GM21515 (cell line): ENCODE results near the gene CIB1.
"Not testable (repeated sequence)": the region's sequence is repeated elsewhere in the genome, so short reads cannot be mapped to it uniquely, and the experiment has no call there.

Experiments
- ATAC-seq: cut with Tn5 transposase; IDR thresholded peaks from one replicate; pipeline ENCODE4 v1.9.1; 2021; ENCODE audit not compliant: unreplicated experiment

Gene CIB1

GRCh38 chr15:90233387-90234095 lies at the start of gene CIB1:
CIB1 (minus strand) TSS chr15:90233941; CDS start chr15:90233885, 56 bp downstream.
- peak; percentile 74 for ATAC-seq

- ATAC-seq, result not testable (repeated sequence)
Observed at GRCh38 chr15:90281637-90282036, 47.9 kb upstream of the CIB1 start.

- ATAC-seq, result not testable (repeated sequence)
Observed at GRCh38 chr15:90280743-90281142, 47.0 kb upstream of the CIB1 start.

- not testable (repeated sequence) for ATAC-seq
Observed at GRCh38 chr15:90278467-90278866, 44.7 kb upstream of the CIB1 start.

- no peak for ATAC-seq
Observed at GRCh38 chr15:90271459-90272166, 37.9 kb upstream of the CIB1 start.

- ATAC-seq, result no peak
Observed at GRCh38 chr15:90270502-90271150, 36.9 kb upstream of the CIB1 start.

- no peak for ATAC-seq
Observed at GRCh38 chr15:90268415-90268814, 34.7 kb upstream of the CIB1 start.

- no peak for ATAC-seq
Observed at GRCh38 chr15:90266485-90266884, 32.7 kb upstream of the CIB1 start.

- peak; percentile 6 for ATAC-seq
Observed at GRCh38 chr15:90266061-90266431, 32.3 kb upstream of the CIB1 start.

GRCh38 chr15:90265271-90266060 lies 31.7 kb upstream of the CIB1 start, which contains the start of gene NGRN:
NGRN (plus strand) TSS chr15:90265672; CDS start chr15:90265713, 41 bp downstream.
- peak; percentile 89 for ATAC-seq

- no peak for ATAC-seq
Observed at GRCh38 chr15:90264671-90265070, 30.9 kb upstream of the CIB1 start.

- ATAC-seq, result no peak
Observed at GRCh38 chr15:90262426-90262825, 28.7 kb upstream of the CIB1 start.

GRCh38 chr15:90261811-90262210 lies 28.1 kb upstream of the CIB1 start:
- no peak for ATAC-seq

- not testable (repeated sequence) for ATAC-seq
Observed at GRCh38 chr15:90260731-90261130, 27.0 kb upstream of the CIB1 start.

- ATAC-seq, result peak; percentile 74
Observed at GRCh38 chr15:90259524-90259923, 25.8 kb upstream of the CIB1 start.

GRCh38 chr15:90257776-90258175 lies 24.0 kb upstream of the CIB1 start:
- no peak for ATAC-seq

- no peak for ATAC-seq
Observed at GRCh38 chr15:90249203-90249863, 15.6 kb upstream of the CIB1 start, which contains the start of gene TTLL13. TTLL13 (plus strand) TSS chr15:90249556; CDS start chr15:90250631, 1,075 bp downstream.

GRCh38 chr15:90248789-90249202 lies 15.1 kb upstream of the CIB1 start:
- ATAC-seq, result no peak

- ATAC-seq, result no peak
Observed at GRCh38 chr15:90243943-90244639, 10.3 kb upstream of the CIB1 start.
